Thoracic aorta (tissue), 2 donors: ENCODE results near the gene SIGLECL1. TPM values are rescaled to one million over a fixed set of nuclear protein-coding genes. Genes with fewer than 3 reads are reported as not detected.

Experiments used
- ATAC-seq: fragments of 150-250 bp; one replicate; pipeline ENCODE4 v1.8.0; 2017; ENCODE audit warnings: low read depth; ENCODE audit not compliant: insufficient number of reproducible peaks, low FRiP score
- DNase-seq: peaks from one replicate; pipeline ENCODE4 v3.0.0-alpha.2; 2020; ENCODE audit warnings: low spot score
- H3K27ac ChIP-seq, 2 donors: fragments of 200-600 bp; sonication (generic); 1 replicate in 1 of 2; 2 replicates in 1 of 2; pipeline ENCODE4 v1.5.1; 2016; ENCODE audit warnings: mild to moderate bottlenecking in 2 of 2, moderate library complexity in 2 of 2
- H3K27me3 ChIP-seq: fragments of 200-600 bp; sonication (generic); replicated peaks from 2 replicates; pipeline ENCODE4 v1.6.0; 2016; ENCODE audit warnings: mild to moderate bottlenecking; ENCODE audit not compliant: insufficient read depth
- H3K36me3 ChIP-seq: fragments of 200-600 bp; sonication (generic); one replicate; pipeline ENCODE4 v1.5.1; 2016
- H3K4me1 ChIP-seq, 2 donors: fragments of 200-600 bp; sonication (generic); 1 replicate in 1 of 2; 2 replicates in 1 of 2; pipeline versions ENCODE4 v1.5.1 to v1.6.0; 2016; ENCODE audit warnings: low read depth in 2 of 2, mild to moderate bottlenecking in 1 of 2; ENCODE audit not compliant: control insufficient read depth in 1 of 2
- H3K4me3 ChIP-seq: fragments of 200-600 bp; sonication (generic); 2 replicates; pipeline ENCODE4 v1.5.1; 2016; ENCODE audit warnings: mild to moderate bottlenecking
- H3K9me3 ChIP-seq: fragments of 200-600 bp; sonication (generic); 2 replicates; pipeline ENCODE4 v1.5.1; 2016
- CTCF ChIP-seq: fragments of 200-600 bp; sonication (generic); IDR thresholded peaks from one replicate; pipeline ENCODE4 v1.5.1; 2019; ENCODE audit warnings: antibody characterized with exemption
- total RNA-seq, 2 donors: library from RNA; depleted of rRNA; stranded (reverse); fragments of >200 nt; gene quantifications; one replicate each; pipeline versions ENCODE4 v1.1.0 to v1.2.3, GENCODE V29; 2016

Gene SIGLECL1
- total RNA-seq, result not detected

GRCh38 chr19:51250786-51251467 lies at the start of gene SIGLECL1:
Gene SIGLECL1, plus strand, starts transcription at chr19:51251080. Its CDS starts 12,993 bp downstream, at chr19:51264073.
- H3K27ac ChIP-seq, result no peak within 1 kb of the TSS
- H3K4me1 ChIP-seq, result no peaks in the 10 kb centered on the region
- no peaks in the 10 kb centered on the region for H3K9me3 ChIP-seq
- H3K4me3 ChIP-seq, result no peak within 1 kb of the TSS
- DNase-seq (no peak), ATAC-seq (no peak)
- no peaks in the 10 kb centered on the region for H3K36me3 ChIP-seq
- TF ChIP-seq CTCF, result no peak
- no peaks in the 10 kb centered on the region for H3K27me3 ChIP-seq

GRCh38 chr19:51201712-51202111 lies 49.2 kb upstream of the SIGLECL1 start:
- DNase-seq (no peak), ATAC-seq (no peak)
- Histone ChIP-seq H3K4me3 (no peak overlapping the region), H3K27me3 (no peaks in the 10 kb centered on the region), H3K36me3 (no peaks in the 10 kb centered on the region), H3K4me1 (no peaks in the 10 kb centered on the region), H3K9me3 (no peaks in the 10 kb centered on the region), H3K27ac (no peak overlapping the region)
- no peak for TF ChIP-seq CTCF

GRCh38 chr19:51203916-51204315 lies 47.0 kb upstream of the SIGLECL1 start:
- TF ChIP-seq CTCF, result no peak
- H3K4me1 ChIP-seq, result no peaks in the 10 kb centered on the region
- no peak overlapping the region for H3K4me3 ChIP-seq
- no peaks in the 10 kb centered on the region for H3K27me3 ChIP-seq
- ATAC-seq (no peak), DNase-seq (no peak)
- H3K36me3 ChIP-seq, result no peaks in the 10 kb centered on the region
- no peak overlapping the region for H3K27ac ChIP-seq
- H3K9me3 ChIP-seq, result no peaks in the 10 kb centered on the region

GRCh38 chr19:51204321-51204720 lies 46.6 kb upstream of the SIGLECL1 start:
- ATAC-seq, result no peak
- TF ChIP-seq CTCF, result no peak
- no peak for DNase-seq

GRCh38 chr19:51207747-51208146 lies 43.1 kb upstream of the SIGLECL1 start:
- no peak for TF ChIP-seq CTCF
- H3K4me3 ChIP-seq, result no peak overlapping the region
- DNase-seq, result no peak
- H3K4me1 ChIP-seq, result no peaks in the 10 kb centered on the region
- no peak overlapping the region for H3K27ac ChIP-seq
- no peak for ATAC-seq
- no peaks in the 10 kb centered on the region for H3K27me3 ChIP-seq
- H3K9me3 ChIP-seq, result no peaks in the 10 kb centered on the region
- H3K36me3 ChIP-seq, result no peaks in the 10 kb centered on the region

More at GRCh38 chr19:51204321-51204720, 46.6 kb upstream of the SIGLECL1 start:
- Histone ChIP-seq H3K36me3 (no peaks in the 10 kb centered on the region), H3K27ac (no peak overlapping the region), H3K4me1 (no peaks in the 10 kb centered on the region), H3K4me3 (no peak overlapping the region), H3K27me3 (no peaks in the 10 kb centered on the region), H3K9me3 (no peaks in the 10 kb centered on the region)
